CD8-positive, alpha-beta memory T cell (primary cell): ENCODE data around the gene ZNRF1. TPM values are rescaled to one million over a fixed set of nuclear protein-coding genes. Genes with fewer than 3 reads are reported as not detected.

Experiments used
- CTCF ChIA-PET: fragments of 350-600 bp; sonication (Branson Sonifier 250); formaldehyde crosslinking; loops from one replicate; lab custom pipeline; 2021; ENCODE audit warnings: antibody characterized with exemption; lab: Charles Lee
- POLR2A ChIA-PET: fragments of 350-600 bp; sonication (Branson Sonifier 250); formaldehyde crosslinking; loops from one replicate; lab custom pipeline; 2021; ENCODE audit warnings: antibody characterized with exemption; lab: Charles Lee
- DNase-seq, 5 donors: peaks; one replicate each; pipeline versions ENCODE4 v3.0.0 to v3.0.0-alpha.2; 2020 to 2022; ENCODE audit warnings: mixed read lengths in 1 of 5
- H3K27ac ChIP-seq: one replicate; pipeline ENCODE4 v1.7.0; 2013; ENCODE audit warnings: low read depth, mild to moderate bottlenecking, low read length, moderate library complexity
- H3K27me3 ChIP-seq: 2 replicates; pipeline ENCODE4 v1.7.0; 2013; ENCODE audit warnings: low read length, mild to moderate bottlenecking; ENCODE audit not compliant: insufficient read depth, poor library complexity, severe bottlenecking
- H3K36me3 ChIP-seq: 2 replicates; pipeline ENCODE4 v1.7.0; 2013; ENCODE audit warnings: mild to moderate bottlenecking, low read length, moderate library complexity; ENCODE audit not compliant: insufficient read depth
- H3K4me1 ChIP-seq: 2 replicates; pipeline ENCODE4 v1.7.0; 2013; ENCODE audit warnings: mild to moderate bottlenecking, low read length, moderate library complexity; ENCODE audit not compliant: insufficient read depth
- H3K4me3 ChIP-seq: 2 replicates; pipeline ENCODE4 v1.7.0; 2013; ENCODE audit warnings: mild to moderate bottlenecking, low read length
- H3K9me3 ChIP-seq: 2 replicates; pipeline ENCODE4 v1.7.0; 2013; ENCODE audit warnings: mild to moderate bottlenecking, low read length
- H3K27ac Mint-ChIP-seq, 8 donors: one replicate each; pipeline ENCODE4 v1.8.0; 2020 to 2021; ENCODE audit warnings: mixed read lengths in 8 of 8, mild to moderate bottlenecking in 6 of 8, inconsistent platforms in 3 of 8, moderate library complexity in 3 of 8
- H3K27me3 Mint-ChIP-seq, 2 donors: one replicate each; pipeline ENCODE4 v1.8.0; 2020 to 2021; ENCODE audit warnings: mixed read lengths in 2 of 2, mild to moderate bottlenecking in 1 of 2, moderate library complexity in 1 of 2
- H3K36me3 Mint-ChIP-seq, 3 donors: one replicate each; pipeline ENCODE4 v1.8.0; 2020 to 2021; ENCODE audit warnings: mixed read lengths in 3 of 3, inconsistent platforms in 1 of 3, mild to moderate bottlenecking in 1 of 3
- H3K4me1 Mint-ChIP-seq, 3 donors: one replicate each; pipeline ENCODE4 v1.8.0; 2020 to 2021; ENCODE audit warnings: mixed read lengths in 3 of 3, inconsistent platforms in 1 of 3, mild to moderate bottlenecking in 1 of 3
- H3K4me3 Mint-ChIP-seq, 7 donors: one replicate each; pipeline ENCODE4 v1.8.0; 2020 to 2021; ENCODE audit warnings: mixed read lengths in 7 of 7, mild to moderate bottlenecking in 6 of 7, moderate library complexity in 4 of 7, inconsistent platforms in 2 of 7
- H3K9me3 Mint-ChIP-seq, 5 donors: one replicate each; pipeline ENCODE4 v1.8.0; 2020 to 2022; ENCODE audit warnings: mixed read lengths in 5 of 5, mild to moderate bottlenecking in 3 of 5, moderate library complexity in 2 of 5, inconsistent platforms in 1 of 5
- polyA plus RNA-seq: library from polyadenylated mRNA; unstranded; fragments of 300-500 nt; fragmentation: Illumina TruSeq; gene quantifications from one replicate; pipeline ENCODE4 v1.2.3, GENCODE V29; 2021
- total RNA-seq, 2 experiments: library from RNA; stranded (reverse); gene quantifications; one replicate each; pipeline ENCODE4 v1.2.3, GENCODE V29; 2021

The ZNRF1 gene
- total and polyA plus RNA-seq, 3 experiments from 2014 or later: 2.2 to 14.1 (median 10.8) TPM

DNA sequence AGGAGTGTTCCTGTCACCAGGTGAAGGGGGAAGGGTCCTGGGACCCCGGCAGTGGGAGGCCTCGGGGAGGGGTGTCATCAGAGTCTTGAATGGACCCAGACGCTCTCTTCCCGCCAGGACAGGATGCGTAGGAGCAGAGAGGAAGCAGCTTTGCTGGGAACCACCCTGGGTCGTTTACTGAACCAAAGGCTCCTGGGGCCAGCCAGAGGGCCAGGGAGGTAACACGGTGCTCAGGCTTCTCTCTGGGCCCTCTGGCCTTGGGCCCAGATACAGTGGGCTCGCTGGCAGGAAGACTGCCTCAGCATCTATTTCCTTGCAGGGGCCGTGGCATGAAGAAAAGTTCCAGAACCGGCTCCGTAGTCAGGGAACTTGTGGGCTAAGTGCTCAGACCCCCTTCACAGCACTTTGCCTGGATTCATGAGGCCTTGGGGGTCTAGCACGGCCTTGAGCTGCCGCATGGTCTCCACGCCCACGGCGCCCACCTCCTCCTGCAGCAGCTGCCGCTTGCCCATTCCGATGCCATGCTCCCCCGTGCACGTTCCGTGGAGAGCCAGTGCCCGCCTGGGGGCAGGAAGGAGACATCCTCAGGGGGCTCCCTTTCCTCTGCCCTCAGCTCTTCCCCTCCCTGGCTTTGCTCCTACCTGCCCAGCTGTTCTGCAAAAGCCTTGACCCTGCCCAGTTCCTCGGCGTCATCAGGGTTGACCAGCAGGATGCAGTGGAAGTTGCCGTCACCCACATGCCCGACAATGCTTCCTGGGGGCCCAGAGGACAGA lies 113.3 kb downstream of the ZNRF1 start:
- Mint-ChIP-seq H3K27ac (peak overlapping the region in 4 of 8 donors; percentile 29 to 51 (median 36)), H3K4me1 (peaks cover 28 to 31% (median 29%) of the 10 kb centered on the region in 3 donors), H3K9me3 (no peaks in the 10 kb centered on the region), H3K36me3 (no peaks in the 10 kb centered on the region), H3K4me3 (no peak overlapping the region), H3K27me3 (peaks cover 0 to 9% of the 10 kb centered on the region in 2 donors)
- Histone ChIP-seq H3K9me3 (no peaks in the 10 kb centered on the region), H3K36me3 (no peaks in the 10 kb centered on the region), H3K27ac (no peak overlapping the region), H3K4me1 (peaks cover 32% of the 10 kb centered on the region), H3K27me3 (no peaks in the 10 kb centered on the region), H3K4me3 (no peak overlapping the region)
- CTCF ChIA-PET: interaction anchor here (0.8 to 4.1 kb wide), 38 partner anchors 10 to 411 kb away, joined by 3 to 31 read pairs (median 5); partner anchors contain the start of genes WDR59 and ZNRF1
- DNase-seq: no peak
- POLR2A ChIA-PET: interaction anchor here (1.5 kb wide), 1 partner anchor 114 kb away, joined by 9 read pairs; the partner anchor contains the start of gene ZNRF1

GRCh38 chr16:75112734-75113491 lies 114.1 kb downstream of the ZNRF1 start:
- ChIA-PET CTCF (interaction anchor here (1.0 to 4.1 kb wide), 7 partner anchors 9 to 299 kb away, joined by 3 to 31 read pairs (median 7); partner anchors contain the start of genes WDR59 and ZNRF1), POLR2A (no interaction called here)
- Mint-ChIP-seq H3K4me3 (no peak overlapping the region), H3K36me3 (no peaks in the 10 kb centered on the region), H3K27ac (peak overlapping the region in 1 of 8 donors; percentile 51), H3K4me1 (peaks cover 28 to 30% (median 29%) of the 10 kb centered on the region in 3 donors), H3K9me3 (no peaks in the 10 kb centered on the region), H3K27me3 (peaks cover 0 to 9% of the 10 kb centered on the region in 2 donors)
- Histone ChIP-seq H3K36me3 (no peaks in the 10 kb centered on the region), H3K27me3 (no peaks in the 10 kb centered on the region), H3K27ac (no peak overlapping the region), H3K9me3 (no peaks in the 10 kb centered on the region), H3K4me1 (peaks cover 32% of the 10 kb centered on the region), H3K4me3 (no peak overlapping the region)
- DNase-seq: no peak

DNA sequence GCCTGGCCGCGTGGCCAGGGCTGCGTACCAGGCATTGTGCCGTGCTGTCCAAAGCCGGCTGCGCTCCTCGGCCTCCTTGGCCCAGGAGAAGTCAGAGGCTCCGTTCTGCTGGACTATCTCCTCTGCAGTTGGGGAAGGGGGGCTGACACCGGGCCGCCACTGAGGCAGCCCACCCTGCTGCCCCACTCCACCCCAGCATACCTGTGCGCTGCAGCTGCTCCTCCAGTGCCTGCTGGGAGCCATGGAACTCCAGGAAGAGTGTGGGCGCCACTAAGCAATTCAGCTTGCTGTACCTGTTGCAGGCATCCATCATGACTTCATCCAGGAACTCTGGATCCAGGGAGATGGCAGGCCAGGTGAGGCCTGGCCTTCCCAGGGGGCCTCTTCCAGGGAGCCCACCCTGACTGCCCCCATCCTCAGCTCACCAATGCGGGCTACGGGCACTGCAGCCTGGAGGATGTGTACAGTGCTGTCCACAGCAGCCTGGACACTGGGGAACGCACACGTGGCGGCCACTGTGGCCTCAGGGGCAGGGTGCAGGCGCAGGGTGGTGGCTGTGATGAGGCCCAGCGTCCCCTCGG lies 114.8 kb downstream of the ZNRF1 start:
- Mint-ChIP-seq H3K4me1 (peaks cover 23 to 26% (median 24%) of the 10 kb centered on the region in 3 donors), H3K27ac (no peak overlapping the region), H3K4me3 (no peak overlapping the region), H3K27me3 (peaks cover 0 to 9% of the 10 kb centered on the region in 2 donors), H3K36me3 (no peaks in the 10 kb centered on the region), H3K9me3 (no peaks in the 10 kb centered on the region)
- Histone ChIP-seq H3K27me3 (no peaks in the 10 kb centered on the region), H3K27ac (no peak overlapping the region), H3K9me3 (no peaks in the 10 kb centered on the region), H3K4me3 (no peak overlapping the region), H3K36me3 (no peaks in the 10 kb centered on the region), H3K4me1 (peaks cover 31% of the 10 kb centered on the region)
- ChIA-PET CTCF (interaction anchor here (1.0 to 2.0 kb wide), 4 partner anchors 9 to 300 kb away, joined by 3 to 10 read pairs (median 5); partner anchors contain the start of genes WDR59 and ZNRF1), POLR2A (no interaction called here)
- DNase-seq: no peak

- DNase-seq: no peak
- ChIA-PET POLR2A (no interaction called here), CTCF (interaction anchor here (1.0 to 1.3 kb wide), 2 partner anchors 117 to 129 kb away, joined by 3 to 10 read pairs; partner anchors contain the start of genes WDR59 and ZNRF1)
- Mint-ChIP-seq H3K27me3 (peaks cover 1 to 9% of the 10 kb centered on the region in 2 donors), H3K9me3 (no peaks in the 10 kb centered on the region), H3K4me1 (peaks cover 16 to 18% (median 18%) of the 10 kb centered on the region in 3 donors), H3K36me3 (no peaks in the 10 kb centered on the region), H3K4me3 (no peak overlapping the region), H3K27ac (no peak overlapping the region)
- H3K9me3 ChIP-seq: no peaks in the 10 kb centered on the region
- no peak overlapping the region for H3K4me3 ChIP-seq
- no peaks in the 10 kb centered on the region for H3K36me3 ChIP-seq
- no peak overlapping the region for H3K27ac ChIP-seq
- peaks cover 23% of the 10 kb centered on the region for H3K4me1 ChIP-seq
- no peaks in the 10 kb centered on the region for H3K27me3 ChIP-seq
Measured at GRCh38 chr16:75114179-75114945, 115.5 kb downstream of the ZNRF1 start.

- ChIA-PET POLR2A (no interaction called here), CTCF (no interaction called here)
- Mint-ChIP-seq H3K27me3 (peaks cover 1 to 9% of the 10 kb centered on the region in 2 donors), H3K4me3 (no peak overlapping the region), H3K27ac (no peak overlapping the region), H3K9me3 (peaks cover 0 to 2% (median 0%) of the 10 kb centered on the region in 5 donors), H3K36me3 (no peaks in the 10 kb centered on the region), H3K4me1 (peaks cover 11 to 13% (median 11%) of the 10 kb centered on the region in 3 donors)
- no peak overlapping the region for H3K27ac ChIP-seq
- no peaks in the 10 kb centered on the region for H3K36me3 ChIP-seq
- H3K4me1 ChIP-seq: peaks cover 15% of the 10 kb centered on the region
- H3K9me3 ChIP-seq: no peaks in the 10 kb centered on the region
- no peaks in the 10 kb centered on the region for H3K27me3 ChIP-seq
- no peak for DNase-seq
- no peak overlapping the region for H3K4me3 ChIP-seq
Measured at GRCh38 chr16:75114946-75115825, 116.4 kb downstream of the ZNRF1 start.

DNA sequence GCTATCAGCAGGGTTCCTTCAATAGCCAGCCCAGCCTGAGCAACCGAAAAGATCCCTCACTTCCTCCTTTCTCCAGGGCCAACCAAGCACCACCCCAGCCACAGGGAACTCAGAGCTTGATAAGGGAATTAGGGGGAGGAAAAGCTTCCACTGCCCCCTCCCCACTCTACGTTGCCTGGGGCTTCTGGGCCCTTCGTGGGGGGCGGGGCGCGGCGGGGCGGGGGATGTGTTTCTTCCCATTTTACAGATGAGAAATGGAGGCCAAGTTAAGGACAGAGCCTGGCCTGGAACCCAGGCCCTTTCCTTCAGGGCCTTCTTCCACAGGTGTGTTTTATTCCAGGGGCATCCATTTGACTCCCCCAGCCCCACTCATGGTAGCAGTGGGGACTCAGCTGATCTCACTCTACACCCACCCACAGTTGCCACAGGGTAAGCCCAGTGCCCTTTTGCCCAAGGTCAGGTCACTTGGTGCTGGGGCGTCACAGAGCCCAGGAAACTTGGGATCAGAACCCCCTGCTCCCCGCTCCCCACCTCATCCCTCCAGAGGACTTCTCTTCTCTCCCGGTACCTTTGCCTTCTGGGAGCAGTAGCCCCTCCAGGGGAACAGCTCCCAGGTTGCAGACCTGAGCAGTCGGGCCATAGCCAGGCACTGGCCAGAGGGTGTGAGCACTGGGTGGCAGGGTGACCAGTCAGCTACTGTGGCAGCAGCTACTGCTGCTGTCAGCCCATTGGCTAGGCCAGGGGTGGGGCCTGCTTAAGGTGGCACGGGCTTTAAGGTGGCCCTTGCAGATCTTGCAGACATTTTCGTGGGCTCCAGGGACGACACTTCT lies 117.5 kb downstream of the ZNRF1 start, which contains the start of gene LDHD:
LDHD (minus strand) TSS at position 700 of the 830 bp plus-strand sequence; CDS start at position 640, 60 bp downstream.
- Histone ChIP-seq H3K27ac (no peak within 1 kb of the TSS), H3K4me1 (peaks cover 4% of the 10 kb centered on the region), H3K9me3 (no peaks in the 10 kb centered on the region), H3K36me3 (no peaks in the 10 kb centered on the region), H3K27me3 (no peaks in the 10 kb centered on the region), H3K4me3 (no peak within 1 kb of the TSS)
- CTCF ChIA-PET: interaction anchor here (0.6 to 1.1 kb wide), 2 partner anchors 38 to 118 kb away, joined by 3 read pairs; no protein-coding TSS in a partner anchor
- H3K27me3 Mint-ChIP-seq: peaks cover 1 to 9% of the 10 kb centered on the region in 2 donors
- POLR2A ChIA-PET: no interaction called here
- H3K4me1 Mint-ChIP-seq: peaks cover 0 to 2% (median 1%) of the 10 kb centered on the region in 3 donors
- H3K9me3 Mint-ChIP-seq: peaks cover under 1 to 5% (median 2%) of the 10 kb centered on the region in 5 donors
- DNase-seq: no peak
- peak within 1 kb of the TSS in 1 of 8 donors; percentile 81 for H3K27ac Mint-ChIP-seq
- no peaks in the 10 kb centered on the region for H3K36me3 Mint-ChIP-seq
- H3K4me3 Mint-ChIP-seq: no peak within 1 kb of the TSS
